HG03575 (cell line): ENCODE measurements around the gene MMP14.
"Not testable (repeated sequence)": the region's sequence is repeated elsewhere in the genome, so short reads cannot be mapped to it uniquely, and the experiment has no call there.

ENCODE experiments used
- ATAC-seq: cut with Tn5 transposase; IDR thresholded peaks from one replicate; pipeline ENCODE4 v1.9.1; 2021; ENCODE audit not compliant: unreplicated experiment, insufficient number of reproducible peaks, low FRiP score; ENCODE audit errors: extremely low read depth

Gene MMP14

DNA sequence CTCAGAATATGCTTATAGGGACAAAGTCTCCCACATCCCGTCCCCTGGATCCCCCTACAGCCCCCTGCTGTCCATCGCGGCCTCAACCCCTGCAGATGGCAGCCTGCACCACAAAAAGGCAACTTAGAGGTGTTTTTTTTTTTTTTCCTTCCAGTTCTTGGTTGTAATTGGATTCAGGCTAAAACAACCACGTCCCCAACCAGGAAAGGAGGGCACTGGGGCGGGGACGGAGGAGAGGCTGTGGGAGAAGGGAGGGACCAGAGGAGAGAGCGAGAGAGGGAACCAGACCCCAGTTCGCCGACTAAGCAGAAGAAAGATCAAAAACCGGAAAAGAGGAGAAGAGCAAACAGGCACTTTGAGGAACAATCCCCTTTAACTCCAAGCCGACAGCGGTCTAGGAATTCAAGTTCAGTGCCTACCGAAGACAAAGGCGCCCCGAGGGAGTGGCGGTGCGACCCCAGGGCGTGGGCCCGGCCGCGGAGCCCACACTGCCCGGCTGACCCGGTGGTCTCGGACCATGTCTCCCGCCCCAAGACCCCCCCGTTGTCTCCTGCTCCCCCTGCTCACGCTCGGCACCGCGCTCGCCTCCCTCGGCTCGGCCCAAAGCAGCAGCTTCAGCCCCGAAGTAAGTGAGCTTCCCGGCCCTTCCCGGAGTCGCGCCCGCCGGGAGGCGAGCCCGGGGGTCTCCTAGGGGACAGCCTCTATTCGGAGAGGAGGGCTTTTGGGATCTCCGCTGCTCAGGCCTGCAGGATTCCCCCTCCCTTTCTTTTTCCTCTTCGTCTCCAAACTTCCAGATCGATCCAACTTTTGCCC is at the start of gene MMP14:
MMP14 (plus strand) TSS at position 285 of the 813 bp plus-strand sequence; CDS start at position 518, 233 bp downstream.
- no peak for ATAC-seq

DNA sequence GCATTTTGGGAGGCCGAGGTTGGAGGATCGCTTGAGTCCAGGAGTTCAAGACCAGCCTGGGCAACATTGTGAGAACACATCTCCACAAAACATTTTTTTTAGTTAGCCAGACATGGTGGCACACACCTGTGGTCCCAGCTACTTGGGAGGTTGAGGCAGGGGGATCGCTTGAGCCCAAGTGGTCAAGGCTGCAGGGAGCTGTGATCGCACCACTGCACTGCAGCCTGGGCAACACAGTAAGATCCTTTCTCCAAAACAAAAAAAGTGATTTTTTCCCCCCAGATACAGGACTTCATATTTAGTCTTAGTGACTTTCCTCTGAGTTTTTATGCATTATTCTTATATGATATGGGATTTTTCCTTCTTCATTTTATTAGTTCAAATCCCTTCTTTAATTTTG is 49.7 kb upstream of the MMP14 start:
- no peak for ATAC-seq

DNA sequence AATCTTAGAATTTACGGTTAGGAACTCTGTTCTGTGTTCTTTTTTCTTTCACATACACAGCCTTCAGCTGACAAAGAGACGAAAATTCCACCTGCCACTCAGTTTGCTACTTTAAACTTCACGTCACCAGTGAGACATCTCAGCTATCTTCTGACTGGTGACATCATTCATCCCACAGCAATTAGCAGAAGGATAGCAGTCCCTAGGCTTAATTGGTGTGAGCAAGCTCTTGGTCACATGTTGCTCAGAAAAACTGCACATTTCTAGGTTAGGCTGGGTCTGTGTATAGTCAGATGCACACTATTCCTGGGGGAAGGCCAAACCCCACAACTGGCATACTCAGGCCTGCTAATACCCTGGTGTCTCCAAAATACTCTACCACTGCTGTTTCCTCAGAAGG is 45.1 kb upstream of the MMP14 start:
- ATAC-seq, result no peak

DNA sequence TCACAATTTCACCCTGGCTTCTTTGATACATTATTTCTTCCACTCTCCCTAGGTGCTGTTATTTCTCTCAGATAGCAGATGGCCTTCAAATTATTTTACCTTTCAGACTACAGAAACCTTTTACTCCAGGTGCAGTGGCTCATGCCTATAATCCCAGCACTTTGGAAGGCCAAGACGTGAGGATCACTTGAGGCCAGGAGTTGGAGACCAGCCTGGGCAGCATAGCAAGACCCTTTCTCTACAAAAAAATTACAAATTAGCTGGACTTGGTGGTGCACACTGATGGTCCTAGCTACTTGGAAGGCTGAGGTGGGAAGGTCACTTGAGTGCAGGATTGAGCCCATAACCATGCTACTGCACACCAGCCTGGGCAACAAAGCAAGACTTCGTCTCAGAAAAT is 44.2 kb upstream of the MMP14 start:
- no peak for ATAC-seq

DNA sequence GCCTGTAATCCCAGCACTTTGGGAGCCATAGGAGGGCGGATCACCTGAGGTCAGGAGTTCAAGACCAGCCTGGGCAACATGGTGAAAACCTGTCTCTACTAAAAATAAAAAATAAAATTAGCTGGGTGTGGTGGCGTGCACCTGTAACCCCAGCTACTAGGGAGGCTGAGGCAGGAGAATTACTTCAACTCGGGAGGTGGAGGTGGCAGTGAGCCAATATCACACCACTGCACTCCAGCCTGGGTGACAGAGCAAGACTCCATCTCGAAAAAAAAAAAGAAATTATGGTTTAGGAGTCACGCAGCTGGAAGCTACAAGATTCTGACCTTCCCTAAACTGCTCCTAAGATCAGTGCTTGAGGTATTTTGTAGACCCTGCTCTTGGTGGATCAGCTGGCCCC is 42.8 kb upstream of the MMP14 start:
- not testable (repeated sequence) for ATAC-seq

DNA sequence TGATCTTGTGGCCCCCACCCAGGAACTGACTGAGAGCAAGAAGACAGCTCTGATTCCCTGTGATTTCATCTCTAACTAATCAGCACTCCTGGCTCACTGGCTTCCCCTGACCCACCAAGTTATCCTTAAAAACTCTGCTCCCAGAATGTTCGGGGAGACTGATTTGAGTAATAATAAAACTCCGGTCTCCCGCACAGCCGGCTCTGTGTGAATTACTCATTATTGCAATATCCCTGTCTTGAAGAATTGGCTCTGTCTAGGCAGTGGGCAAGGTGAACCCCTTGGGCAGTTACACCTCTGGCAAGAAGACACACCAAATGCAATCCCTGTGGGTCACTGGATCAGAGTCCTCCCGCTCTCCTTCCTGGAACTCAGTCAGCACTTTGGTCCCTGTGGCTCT is 42.4 kb upstream of the MMP14 start:
- ATAC-seq, result no peak

DNA sequence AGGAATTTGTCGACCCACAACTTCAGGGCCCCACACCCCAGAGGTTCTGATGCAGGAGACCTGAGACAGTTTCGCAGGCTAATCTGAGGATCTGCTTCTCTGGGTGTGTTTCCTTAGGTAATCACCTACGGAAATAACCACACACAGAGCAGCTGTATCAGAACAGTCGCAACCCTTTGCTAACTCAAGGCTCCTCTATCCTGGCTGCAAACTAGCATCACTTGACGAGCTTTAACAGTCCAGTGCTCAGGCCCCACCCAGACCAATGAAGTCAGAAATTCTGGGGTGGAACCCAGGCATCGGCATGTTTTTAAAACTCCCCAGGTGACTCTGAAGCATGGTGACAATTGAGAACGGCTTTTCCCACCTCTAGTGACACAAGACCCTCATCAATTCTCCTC is 41.8 kb upstream of the MMP14 start:
- ATAC-seq, result no peak

DNA sequence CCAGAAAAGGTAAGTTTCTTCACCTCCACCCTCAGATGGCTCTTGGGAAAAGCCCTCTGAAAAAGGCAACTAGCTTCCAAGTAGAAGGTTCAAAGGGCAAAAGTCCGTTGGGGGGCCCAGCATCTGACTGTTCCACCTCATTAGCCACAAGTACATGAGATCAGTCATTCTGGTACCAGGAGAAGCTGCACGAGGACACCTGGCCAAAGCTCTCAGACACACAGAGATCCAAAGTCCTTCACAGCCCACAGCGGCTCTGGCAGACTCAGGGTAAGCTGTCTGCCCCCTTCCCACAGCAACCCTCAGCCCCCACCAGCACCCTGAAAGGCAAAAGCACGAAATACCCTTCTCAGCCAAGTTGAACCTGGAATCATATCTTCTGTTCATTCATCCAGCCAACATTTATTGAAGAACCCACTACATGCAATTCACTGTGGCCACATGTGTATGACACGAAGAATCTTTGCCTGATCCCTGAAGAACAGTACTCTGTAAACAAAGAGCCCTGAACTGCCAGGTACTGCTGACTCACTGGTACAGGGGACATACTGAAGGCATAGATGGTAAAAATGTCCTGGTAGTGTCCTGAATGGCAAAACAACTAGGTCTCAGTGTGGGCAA is 40.2 kb upstream of the MMP14 start:
- no peak for ATAC-seq

DNA sequence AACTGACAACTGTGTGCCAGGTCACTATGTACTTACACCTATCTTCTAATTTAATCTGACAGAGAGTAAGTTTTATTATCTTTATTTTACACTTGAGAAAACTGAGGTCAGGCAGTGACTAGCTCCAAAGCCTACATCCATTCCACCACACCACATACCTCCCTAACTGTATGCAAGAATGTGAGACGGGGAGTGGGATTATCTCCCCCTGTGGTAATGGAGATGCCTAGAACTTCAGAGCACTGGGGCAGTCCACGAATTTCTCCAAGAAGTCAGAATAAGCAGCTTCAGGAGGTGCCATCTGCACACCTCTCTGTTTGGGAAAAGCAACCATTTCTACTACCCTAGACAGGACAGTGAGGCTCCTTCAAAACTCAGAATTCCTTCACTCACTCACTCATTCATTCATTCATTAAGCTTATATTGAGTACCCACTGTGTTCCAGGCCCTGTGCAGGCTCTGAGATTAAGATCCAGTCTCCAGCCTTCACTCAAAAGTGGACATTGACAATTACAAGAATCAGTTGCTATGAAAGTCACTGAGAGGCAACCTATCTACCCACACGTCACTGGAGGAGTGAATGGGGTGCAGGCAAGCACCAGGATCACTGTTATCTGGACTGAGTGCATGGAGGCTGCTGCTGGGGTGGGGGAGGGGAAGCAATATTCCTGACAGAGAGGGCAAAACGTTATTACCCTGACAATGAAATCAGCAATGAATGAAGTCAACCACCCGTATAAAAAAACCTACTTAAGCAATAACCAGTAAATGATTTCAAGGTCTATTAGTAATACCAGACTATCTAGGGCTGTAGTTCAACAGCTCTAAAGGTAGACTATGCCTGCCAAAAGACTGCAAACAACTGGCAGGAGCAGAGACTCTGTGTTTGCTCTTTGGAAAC is 39.1 kb upstream of the MMP14 start:
- ATAC-seq, result no peak

DNA sequence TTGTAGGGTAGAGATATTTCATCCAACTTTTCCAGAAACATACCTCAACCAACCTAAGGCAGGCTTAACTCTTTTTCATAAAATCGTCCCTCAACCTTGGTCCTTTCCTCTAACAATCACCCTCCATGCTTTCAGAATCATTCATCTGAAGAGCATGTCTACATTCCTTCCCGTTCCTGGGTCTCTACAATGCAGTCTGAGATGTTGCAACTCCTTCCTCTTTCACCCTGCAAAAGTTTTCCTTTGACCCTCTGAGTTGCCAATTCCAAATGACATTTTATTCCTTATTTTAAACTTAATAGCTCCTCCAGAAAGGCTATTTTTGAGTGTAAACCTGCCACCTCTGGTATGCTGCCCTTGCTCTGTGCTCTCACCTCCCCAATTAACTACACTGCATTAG is 37.9 kb upstream of the MMP14 start:
- no peak for ATAC-seq

DNA sequence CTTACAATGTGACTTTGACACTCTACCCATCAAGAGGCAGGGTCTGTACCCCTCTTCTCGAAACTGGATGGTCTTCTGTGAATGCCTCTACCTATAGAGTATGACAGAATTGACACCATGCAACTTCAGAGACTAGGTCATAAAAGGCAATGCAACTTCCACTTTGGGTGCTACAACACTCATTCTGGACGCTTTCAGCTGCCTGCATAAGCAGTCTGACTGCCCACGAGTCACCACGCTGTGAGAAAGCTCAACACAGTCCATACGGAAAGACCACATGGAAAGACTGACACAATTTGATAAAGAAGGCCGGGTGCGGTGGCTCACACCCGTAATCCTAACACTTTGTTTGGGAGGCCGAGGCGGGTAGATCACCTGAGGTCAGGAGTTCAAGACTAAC is 36.0 kb upstream of the MMP14 start:
- ATAC-seq, result no peak

DNA sequence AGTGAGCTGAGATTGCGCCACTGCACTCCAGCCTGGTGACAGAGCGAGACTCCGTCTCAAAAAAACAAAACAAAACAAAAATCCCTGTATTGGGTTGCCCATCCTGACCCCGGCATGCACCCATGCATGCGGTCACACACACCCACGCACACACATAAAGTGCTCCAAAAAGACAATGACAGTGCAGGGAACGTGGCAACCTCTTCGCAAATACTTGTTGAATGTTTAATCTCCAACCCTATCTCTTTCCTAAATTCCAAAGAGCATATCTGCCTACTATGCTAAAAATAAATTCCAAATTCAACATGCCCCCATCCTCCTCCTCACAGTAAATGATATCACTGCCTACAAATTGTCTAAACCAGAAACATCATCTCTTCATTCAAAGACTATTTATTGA is 34.7 kb upstream of the MMP14 start:
- ATAC-seq, result no peak

DNA sequence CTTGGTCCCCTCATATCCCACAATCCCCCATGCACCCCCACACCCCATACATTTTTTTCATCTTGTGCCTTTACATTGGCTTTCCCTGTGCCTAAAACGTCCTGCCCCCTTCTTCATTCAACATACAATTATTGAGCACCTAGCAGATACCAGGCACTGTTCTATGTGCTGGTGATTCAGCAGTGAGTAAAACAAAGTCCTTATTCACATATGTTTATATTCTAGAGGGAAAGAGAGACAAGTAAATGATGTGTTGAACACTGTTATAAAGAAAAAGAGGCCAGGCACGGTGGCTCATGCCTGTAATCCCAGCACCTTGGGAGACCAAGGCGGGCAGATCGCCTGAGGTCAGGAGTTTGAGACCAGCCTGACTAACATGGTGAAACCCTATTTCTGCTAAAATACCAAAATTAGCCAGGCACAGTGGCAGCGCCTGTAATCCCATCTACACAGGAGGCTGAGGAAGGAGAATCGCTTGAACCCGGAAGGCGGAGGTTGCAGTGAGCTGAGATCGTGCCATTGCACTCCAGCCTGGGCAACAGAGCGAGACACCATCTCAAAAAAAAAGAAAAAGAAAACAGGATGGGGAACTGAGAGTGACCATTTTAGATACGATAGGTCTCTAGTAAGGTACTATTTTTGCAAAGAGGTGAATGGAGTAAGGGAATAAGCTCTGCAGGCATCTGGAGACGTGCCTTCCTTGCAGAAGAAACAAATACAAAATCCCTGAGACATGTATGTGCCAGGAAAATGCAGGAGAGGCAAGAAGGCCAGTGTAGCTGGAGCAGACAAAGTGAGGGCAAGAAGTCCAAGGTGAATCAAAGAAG is 33.3 kb upstream of the MMP14 start:
- ATAC-seq, result no peak

DNA sequence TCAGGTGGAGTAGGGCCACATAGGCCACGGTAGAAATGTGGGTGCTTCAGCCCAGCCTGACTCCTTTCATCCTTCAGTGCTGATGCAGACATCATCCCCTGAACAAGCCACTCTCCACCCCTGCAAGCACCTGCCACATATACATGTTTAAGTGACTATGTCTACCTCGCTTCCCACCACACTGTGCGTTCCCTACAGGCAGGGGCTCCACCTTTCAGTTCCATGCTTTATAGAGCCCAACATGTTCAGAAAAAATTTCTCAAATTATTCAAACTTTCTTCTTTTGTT is 32.8 kb upstream of the MMP14 start:
- no peak for ATAC-seq

DNA sequence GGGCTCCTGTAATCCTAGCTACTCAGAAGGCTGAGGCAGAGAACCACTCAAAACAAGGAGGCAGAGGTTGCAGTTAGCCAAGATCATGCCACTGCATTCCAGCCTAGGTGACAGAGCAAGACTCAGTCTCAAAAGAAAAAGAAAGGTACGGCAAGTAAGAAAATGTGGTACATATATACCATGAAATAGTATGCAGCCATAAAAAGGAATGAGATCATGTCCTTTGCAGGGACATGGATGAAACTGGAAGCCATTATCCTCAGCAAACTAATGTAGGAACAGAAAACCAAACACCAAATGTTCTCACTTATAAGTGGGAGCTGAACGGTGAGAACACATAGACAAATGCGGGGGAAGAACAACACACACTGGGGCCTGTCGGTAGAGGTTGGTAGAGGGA is 31.1 kb upstream of the MMP14 start:
- not testable (repeated sequence) for ATAC-seq

DNA sequence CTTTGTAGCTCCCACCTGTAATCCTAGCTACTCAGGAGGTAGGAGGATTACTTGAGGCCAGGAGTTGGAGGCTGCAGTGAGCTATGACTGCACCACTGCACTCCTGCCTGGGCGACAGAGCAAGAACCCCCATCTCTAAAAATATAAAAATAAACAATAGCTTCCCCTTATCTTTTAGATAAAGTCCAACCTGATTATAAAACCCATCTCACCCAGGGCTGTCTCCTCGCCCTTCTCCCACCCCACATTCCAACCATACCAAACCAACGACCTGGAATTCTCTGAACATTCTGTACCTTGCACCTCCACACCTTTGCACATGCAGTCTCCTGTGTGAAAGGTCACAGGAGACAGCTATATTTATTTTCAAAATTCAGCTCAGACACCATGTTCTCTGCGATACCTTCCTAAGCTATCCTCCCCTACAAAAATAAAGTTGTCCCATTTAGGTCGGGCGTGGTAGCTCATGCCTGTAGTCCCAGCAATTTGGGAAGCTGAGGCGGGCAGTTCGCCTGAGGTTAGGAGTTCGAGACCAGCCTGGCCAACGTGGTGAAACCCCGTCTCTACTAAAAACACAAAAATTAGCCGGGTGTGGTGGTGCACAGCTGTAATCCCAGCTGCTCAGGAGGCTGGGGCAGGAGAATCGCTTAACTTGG is 28.8 kb upstream of the MMP14 start:
- ATAC-seq, result no peak

DNA sequence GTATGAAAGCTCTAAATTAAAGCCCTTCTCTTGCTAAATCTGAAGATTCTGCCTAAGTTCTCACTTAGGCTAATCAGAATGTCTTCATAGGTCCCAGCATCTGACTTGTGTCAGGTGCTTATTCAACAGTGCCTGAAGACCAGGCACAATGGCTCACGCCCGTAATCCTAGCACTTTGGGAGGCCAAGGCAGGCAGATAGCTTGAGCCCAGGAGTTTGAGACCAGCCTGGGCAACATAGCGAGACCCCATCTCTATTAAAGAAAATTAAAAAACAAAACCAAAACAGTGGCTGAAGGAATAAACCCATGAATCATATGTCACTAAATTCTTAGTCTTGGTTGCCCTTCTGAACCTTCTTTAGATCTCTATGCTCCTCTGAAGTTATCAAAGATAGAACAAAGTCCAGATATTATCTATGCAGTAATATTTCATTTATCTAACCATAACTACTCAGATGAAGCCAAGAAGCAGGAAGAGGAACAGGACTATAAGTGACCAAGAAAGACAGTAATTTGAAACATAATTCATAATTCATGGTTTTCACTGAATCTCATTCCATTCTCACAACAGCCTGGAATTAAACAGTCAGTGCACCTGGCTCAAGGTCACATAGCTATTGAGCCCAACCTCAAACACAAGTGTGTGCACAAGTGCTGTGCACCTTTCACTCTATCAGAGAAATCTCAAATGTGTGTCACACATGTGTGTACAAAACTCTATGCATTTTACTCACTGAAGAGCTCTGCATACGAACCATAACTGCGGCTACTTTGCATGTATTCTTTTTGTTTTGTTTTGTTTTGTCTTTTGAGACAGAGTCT is 27.8 kb upstream of the MMP14 start:
- no peak for ATAC-seq

DNA sequence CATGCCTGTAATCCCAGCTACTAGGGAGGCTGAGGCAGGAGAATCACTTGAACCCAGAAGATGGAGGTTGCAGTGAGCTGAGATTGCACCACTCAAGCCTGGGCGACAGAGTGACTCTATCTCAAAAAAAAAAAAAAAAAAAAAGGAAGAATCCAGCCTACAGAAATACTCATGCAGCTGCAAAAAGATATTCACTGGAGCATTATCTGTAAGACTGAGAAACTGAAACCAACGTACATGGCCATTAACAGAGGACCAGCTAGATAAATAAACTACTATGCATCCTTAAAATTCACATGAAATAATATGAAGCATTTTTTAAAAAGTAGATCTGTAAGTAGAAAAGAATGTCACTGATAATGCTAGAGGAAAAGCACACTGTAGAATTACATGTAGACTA is 24.7 kb upstream of the MMP14 start:
- no peak for ATAC-seq
